ENCODE data around the gene POC1A.

DNA sequence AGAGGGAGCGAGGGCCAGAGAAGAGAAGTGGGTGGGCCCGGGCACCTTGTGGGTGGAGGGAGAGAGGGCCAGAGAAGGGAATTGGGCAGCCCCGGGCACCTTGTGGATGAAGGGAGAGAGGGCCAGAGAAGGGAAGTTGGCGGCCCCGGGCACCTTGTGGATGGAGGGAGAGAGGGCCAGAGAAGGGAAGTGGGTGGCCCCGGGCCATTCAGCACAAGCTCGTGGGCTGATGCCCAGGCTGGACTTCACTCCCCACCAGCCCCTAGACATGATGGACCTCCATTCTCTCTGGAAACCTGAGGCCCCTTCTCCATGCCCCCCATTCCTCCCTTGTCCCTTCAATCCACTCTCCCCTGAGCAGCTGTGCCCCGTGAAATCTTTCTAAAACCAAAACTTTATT, 113.6 kb downstream of the POC1A start:
- TF ChIP-seq, protein P1, sequence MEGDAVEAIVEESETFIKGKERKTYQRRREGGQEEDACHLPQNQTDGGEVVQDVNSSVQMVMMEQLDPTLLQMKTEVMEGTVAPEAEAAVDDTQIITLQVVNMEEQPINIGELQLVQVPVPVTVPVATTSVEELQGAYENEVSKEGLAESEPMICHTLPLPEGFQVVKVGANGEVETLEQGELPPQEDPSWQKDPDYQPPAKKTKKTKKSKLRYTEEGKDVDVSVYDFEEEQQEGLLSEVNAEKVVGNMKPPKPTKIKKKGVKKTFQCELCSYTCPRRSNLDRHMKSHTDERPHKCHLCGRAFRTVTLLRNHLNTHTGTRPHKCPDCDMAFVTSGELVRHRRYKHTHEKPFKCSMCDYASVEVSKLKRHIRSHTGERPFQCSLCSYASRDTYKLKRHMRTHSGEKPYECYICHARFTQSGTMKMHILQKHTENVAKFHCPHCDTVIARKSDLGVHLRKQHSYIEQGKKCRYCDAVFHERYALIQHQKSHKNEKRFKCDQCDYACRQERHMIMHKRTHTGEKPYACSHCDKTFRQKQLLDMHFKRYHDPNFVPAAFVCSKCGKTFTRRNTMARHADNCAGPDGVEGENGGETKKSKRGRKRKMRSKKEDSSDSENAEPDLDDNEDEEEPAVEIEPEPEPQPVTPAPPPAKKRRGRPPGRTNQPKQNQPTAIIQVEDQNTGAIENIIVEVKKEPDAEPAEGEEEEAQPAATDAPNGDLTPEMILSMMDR (IDR thresholded peaks at IDR 0.05; ENCODE audit: extremely low read depth in 1 of 2, insufficient read depth in 1 of 2, low read depth in 1 of 2, low read length in 2 of 2), result no peak
- TF ChIP-seq POLR2A (IDR thresholded peaks at IDR 0.05; ENCODE audit: low read depth, low read length), result no peak
- no peak for TF ChIP-seq POLR2AphosphoS5 (IDR thresholded peaks at IDR 0.05; ENCODE audit: insufficient read depth, low read depth, low read length)
- TF ChIP-seq EZH2 (IDR thresholded peaks at IDR 0.05; ENCODE audit: borderline replicate concordance, low read depth, low read length, severe bottlenecking), result no peak
- no peak for TF ChIP-seq FOS (IDR thresholded peaks at IDR 0.05; ENCODE audit: borderline replicate concordance, insufficient read depth, low read length)
- TF ChIP-seq JUN (IDR thresholded peaks at IDR 0.05; ENCODE audit: borderline replicate concordance, insufficient read depth, insufficient read length, low read depth), result no peak
- no peak for TF ChIP-seq MYC (IDR thresholded peaks at IDR 0.05; ENCODE audit: low read depth, low read length)
- TF ChIP-seq GATA2 (IDR thresholded peaks at IDR 0.05; ENCODE audit: insufficient read depth, insufficient read length, low read depth, low read length), result no peak

Data from endothelial cell of umbilical vein (primary cell).